GM23338 (cell line): ENCODE data around the gene PALLD. TPM values are rescaled to one million over a fixed set of nuclear protein-coding genes. Genes with fewer than 3 reads are reported as not detected.

ENCODE experiments used
- ATAC-seq: fragments of 200-7000 bp; cut with Tn5 transposase; 3 replicates; pipeline ENCODE4 v1.9.1; 2020
- DNase-seq: peaks from one replicate; pipeline ENCODE4 v3.0.0-alpha.2; 2015; ENCODE audit warnings: low spot score
- H2AFZ ChIP-seq: fragments of 200-600 bp; sonication (generic); 2 replicates; pipeline ENCODE4 v1.8.0; 2016; ENCODE audit warnings: antibody characterized with exemption, mild to moderate bottlenecking, moderate library complexity
- H3F3A ChIP-seq: fragments of 200-600 bp; sonication (generic); replicated peaks from 2 replicates; pipeline ENCODE4 v1.8.0; 2017; ENCODE audit warnings: antibody characterized with exemption, mixed run types, low read depth
- H3K27ac ChIP-seq: fragments of 200-600 bp; sonication (generic); 2 replicates; pipeline ENCODE4 v1.6.1; 2016; ENCODE audit warnings: low read depth
- H3K27me3 ChIP-seq: fragments of 200-600 bp; sonication (generic); 2 replicates; pipeline ENCODE4 v1.8.0; 2016; ENCODE audit warnings: mild to moderate bottlenecking, mixed run types, moderate library complexity; ENCODE audit not compliant: insufficient read depth
- H3K36me3 ChIP-seq: fragments of 200-600 bp; sonication (generic); 2 replicates; pipeline ENCODE4 v1.8.0; 2016; ENCODE audit warnings: mild to moderate bottlenecking; ENCODE audit not compliant: insufficient read depth
- H3K4me1 ChIP-seq: fragments of 200-600 bp; sonication (generic); 2 replicates; pipeline ENCODE4 v1.8.0; 2016; ENCODE audit warnings: mild to moderate bottlenecking, moderate library complexity; ENCODE audit not compliant: insufficient read depth
- H3K4me2 ChIP-seq: fragments of 200-600 bp; sonication (generic); 2 replicates; pipeline ENCODE4 v1.7.1; 2017; ENCODE audit warnings: mixed run types
- H3K4me3 ChIP-seq: fragments of 200-600 bp; sonication (generic); 2 replicates; pipeline ENCODE4 v1.6.1; 2016; ENCODE audit warnings: mixed run types
- H3K79me2 ChIP-seq: fragments of 200-600 bp; sonication (generic); replicated peaks from 2 replicates; pipeline ENCODE4 v1.8.0; 2017; ENCODE audit warnings: mild to moderate bottlenecking; ENCODE audit not compliant: insufficient read depth
- H3K9me2 ChIP-seq: fragments of 200-600 bp; sonication (generic); 2 replicates; pipeline ENCODE4 v1.8.0; 2017; ENCODE audit not compliant: insufficient read depth
- H4K20me1 ChIP-seq: fragments of 200-600 bp; sonication (generic); replicated peaks from 2 replicates; pipeline ENCODE4 v1.8.0; 2017; ENCODE audit warnings: mild to moderate bottlenecking; ENCODE audit not compliant: insufficient read depth
- H3K27ac Mint-ChIP-seq: 2 replicates; pipeline ENCODE4 v1.8.0; 2020; ENCODE audit warnings: inconsistent platforms, mild to moderate bottlenecking, moderate library complexity, mixed read lengths
- H3K27me3 Mint-ChIP-seq: 3 replicates; pipeline ENCODE4 v1.8.0; 2022; ENCODE audit warnings: low read depth, mild to moderate bottlenecking, moderate library complexity, mixed read lengths, inconsistent platforms; ENCODE audit not compliant: insufficient read depth, poor library complexity
- H3K36me3 Mint-ChIP-seq: 3 replicates; pipeline ENCODE4 v1.8.0; 2021; ENCODE audit warnings: low read depth, mild to moderate bottlenecking, inconsistent platforms, moderate library complexity, mixed read lengths
- H3K4me1 Mint-ChIP-seq: 3 replicates; pipeline ENCODE4 v1.8.0; 2020; ENCODE audit warnings: mild to moderate bottlenecking, inconsistent platforms, mixed read lengths
- H3K4me3 Mint-ChIP-seq: 3 replicates; pipeline ENCODE4 v1.8.0; 2021; ENCODE audit warnings: moderate library complexity, mild to moderate bottlenecking, inconsistent platforms, mixed read lengths
- H3K9me3 Mint-ChIP-seq: 3 replicates; pipeline ENCODE4 v1.8.0; 2020; ENCODE audit warnings: moderate library complexity, mild to moderate bottlenecking, inconsistent platforms, mixed read lengths
- CREB1 ChIP-seq: fragments of 250-450 bp; sonication (Bioruptor Pico); IDR thresholded peaks from 2 replicates; pipeline ENCODE4 v1.5.0; 2020; ENCODE audit warnings: low read depth, mild to moderate bottlenecking, moderate library complexity
- CTCF ChIP-seq, 2 experiments: fragments of 200-600 bp in 1 of 2; sonication (generic) in 1 of 2; conservative IDR thresholded peaks; 2 replicates each; pipeline versions ENCODE4 v1.5.1 to v1.6.1; 2016 to 2017; ENCODE audit warnings: antibody characterized with exemption in 2 of 2, low read depth in 2 of 2, mild to moderate bottlenecking in 2 of 2, moderate library complexity in 1 of 2
- ETS1 ChIP-seq: IDR thresholded peaks from 2 replicates; pipeline ENCODE4 v1.6.1; 2016; ENCODE audit warnings: antibody characterized with exemption
- EZH2 ChIP-seq: fragments of 200-600 bp; sonication (generic); IDR thresholded peaks from one replicate; pipeline ENCODE4 v1.8.0; 2017; ENCODE audit warnings: antibody characterized with exemption, mild to moderate bottlenecking, low read depth; ENCODE audit not compliant: unreplicated experiment
- EZH2phosphoT487 ChIP-seq: fragments of 200-600 bp; sonication (generic); IDR thresholded peaks from one replicate; pipeline ENCODE4 v1.8.1; 2018; ENCODE audit warnings: antibody characterized with exemption; ENCODE audit not compliant: unreplicated experiment
- JUNB ChIP-seq: IDR thresholded peaks from one replicate; pipeline ENCODE4 v1.6.1; 2016; ENCODE audit warnings: antibody characterized with exemption; ENCODE audit not compliant: unreplicated experiment
- NANOG ChIP-seq: IDR thresholded peaks from 2 replicates; pipeline ENCODE4 v1.6.1; 2016; ENCODE audit warnings: antibody characterized with exemption, borderline replicate concordance
- POLR2AphosphoS5 ChIP-seq: IDR thresholded peaks from 2 replicates; pipeline ENCODE4 v1.6.1; 2016; ENCODE audit warnings: antibody characterized with exemption, low read depth
- REST ChIP-seq: IDR thresholded peaks from one replicate; pipeline ENCODE4 v1.6.1; 2018; ENCODE audit warnings: antibody characterized with exemption; ENCODE audit not compliant: unreplicated experiment
- STAT1 ChIP-seq: IDR thresholded peaks from one replicate; pipeline ENCODE4 v1.6.1; 2016; ENCODE audit warnings: antibody characterized with exemption; ENCODE audit not compliant: unreplicated experiment
- ZNF114 ChIP-seq: fragments of 250-450 bp; sonication (Bioruptor Pico); IDR thresholded peaks from 2 replicates; pipeline ENCODE4 v1.5.0; 2020; ENCODE audit warnings: mild to moderate bottlenecking, moderate library complexity
- ZNF331 ChIP-seq: fragments of 250-450 bp; sonication (Bioruptor Pico); IDR thresholded peaks from 2 replicates; pipeline ENCODE4 v1.5.0; 2020; ENCODE audit warnings: low read depth, mild to moderate bottlenecking, moderate library complexity
- ZNF462 ChIP-seq: fragments of 250-450 bp; sonication (Bioruptor Pico); IDR thresholded peaks from 2 replicates; pipeline ENCODE4 v1.5.0; 2020; ENCODE audit warnings: mild to moderate bottlenecking, moderate library complexity
- polyA plus RNA-seq: library from polyadenylated mRNA; unstranded; fragments of >200 nt; fragmentation: Nextera tagmentation; extraction: Ambion mirVana; gene quantifications from 2 replicates; pipeline ENCODE4 v1.2.1, GENCODE V29; 2016
- total RNA-seq: library from RNA; depleted of rRNA; stranded (reverse); fragments of >200 nt; shearing (Covaris generic); gene quantifications from 2 replicates; pipeline ENCODE4 v1.2.3, GENCODE V29; 2014

PALLD gene
- total and polyA plus RNA-seq, 2 experiments from 2014 or later: 13.1 to 30.2 TPM

- no peak overlapping the region for H3K4me3 Mint-ChIP-seq
- H3K4me3 ChIP-seq: no peak overlapping the region
- H3K4me1 Mint-ChIP-seq: peaks cover 41% of the 10 kb centered on the region
- H3K36me3 ChIP-seq: no peaks in the 10 kb centered on the region
- H4K20me1 ChIP-seq: no peaks in the 10 kb centered on the region
- H2AFZ ChIP-seq: no peak overlapping the region
- H3K9me2 ChIP-seq: peaks cover 13% of the 10 kb centered on the region
- TF ChIP-seq REST: no peak
- TF ChIP-seq JUNB: no peak
- no peak for TF ChIP-seq STAT1
- TF ChIP-seq EZH2: no peak
- TF ChIP-seq POLR2AphosphoS5: no peak
- no peak for TF ChIP-seq NANOG
- no peak for TF ChIP-seq ZNF331
- TF ChIP-seq ZNF462: no peak
- TF ChIP-seq EZH2phosphoT487: no peak
- TF ChIP-seq CREB1: no peak
- TF ChIP-seq ZNF114 (CRISPR knock-in tag): no peak
- TF ChIP-seq CTCF (conservative IDR thresholded peaks at IDR 0.05; ENCODE audit: low read depth in 2 of 2): no peak
- TF ChIP-seq ETS1: no peak
- H3K9me3 Mint-ChIP-seq: no peaks in the 10 kb centered on the region
- H3K4me1 ChIP-seq: peaks cover 43% of the 10 kb centered on the region
- H3K36me3 Mint-ChIP-seq: no peaks in the 10 kb centered on the region
- H3F3A ChIP-seq: no peaks in the 10 kb centered on the region
- no peak for ATAC-seq
- no peak overlapping the region for H3K27ac Mint-ChIP-seq
- no peak overlapping the region for H3K4me2 ChIP-seq
- no peak overlapping the region for H3K27ac ChIP-seq
- H3K27me3 Mint-ChIP-seq: no peaks in the 10 kb centered on the region
- no peaks in the 10 kb centered on the region for H3K27me3 ChIP-seq
- DNase-seq: no peak
- no peaks in the 10 kb centered on the region for H3K79me2 ChIP-seq
These were observed 114.2 kb downstream of the PALLD start for GRCh38 chr4:168610911-168611530.
